ENCODE measurements around the gene FOXI1.
"Not testable (repeated sequence)": the region's sequence is repeated elsewhere in the genome, so short reads cannot be mapped to it uniquely, and the experiment has no call there.

The FOXI1 gene

DNA sequence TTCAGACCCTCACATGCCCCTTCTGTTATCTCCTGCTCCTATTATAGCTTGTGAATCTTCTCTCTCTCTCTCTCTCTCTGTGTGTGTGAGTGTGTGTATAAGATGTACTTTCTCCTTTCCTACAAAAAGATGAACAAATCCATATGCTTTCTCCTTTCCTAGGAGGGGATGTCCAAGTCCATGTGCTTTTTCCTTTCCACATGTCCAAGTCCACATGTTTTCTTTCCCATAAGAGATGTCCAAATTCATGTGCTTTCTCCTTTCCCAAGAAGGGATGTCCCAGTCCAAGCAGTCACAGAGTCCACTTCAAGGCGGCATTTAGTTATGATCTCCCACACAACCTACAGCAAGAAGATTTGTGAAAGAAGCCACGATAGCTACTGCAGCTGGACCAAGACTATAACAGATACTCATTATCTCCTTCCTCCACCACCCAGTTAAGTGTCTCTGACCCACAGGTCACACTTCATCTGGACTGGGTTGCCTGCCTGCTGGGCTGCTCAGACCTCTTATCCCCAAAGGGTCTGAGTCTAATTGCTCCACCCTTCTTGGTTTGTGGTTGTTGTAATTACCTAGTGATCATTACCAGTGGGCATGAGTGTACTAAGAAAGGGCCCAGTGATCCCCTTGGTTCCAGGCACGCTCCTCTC is 18.4 kb upstream of the FOXI1 start:
- DNase-seq, result no peak
- in situ Hi-C loops (cut with MboI; ENCODE audit: low pct_unique_long_range_greater_than_20kb, low sequenced_read_pairs), result no loop called here

DNA sequence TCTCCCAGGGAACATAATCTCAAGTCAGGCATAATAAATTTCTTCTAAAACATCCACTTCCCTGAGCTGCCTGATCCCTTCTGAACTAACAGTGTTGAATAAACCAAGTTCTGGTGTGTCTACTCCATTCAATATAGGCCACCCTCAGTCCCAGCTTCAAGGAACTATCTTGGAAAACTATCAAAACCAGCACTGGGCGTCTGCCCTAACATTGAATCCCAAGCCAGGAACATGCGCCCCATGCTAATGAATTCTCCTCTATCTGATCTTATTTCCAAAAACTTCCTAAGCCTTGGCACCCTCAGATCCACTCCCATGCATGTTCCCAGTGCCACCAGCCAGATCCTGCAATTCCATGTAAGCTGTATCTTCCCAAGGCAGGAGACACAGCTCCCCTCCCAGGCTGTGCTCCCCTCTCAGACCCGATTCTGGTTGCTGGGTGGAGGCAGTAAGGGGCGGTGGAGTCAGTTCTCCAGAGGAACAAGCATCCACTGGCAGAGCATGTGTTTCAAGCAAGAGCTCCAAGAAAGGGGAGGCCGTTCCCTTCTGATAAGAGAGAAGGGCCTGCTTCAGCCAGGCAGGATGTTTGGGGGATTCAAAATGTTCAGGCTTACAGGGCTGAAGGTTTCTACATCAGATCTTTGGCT is 13.1 kb upstream of the FOXI1 start:
- DNase-seq, result no peak
- in situ Hi-C loops (cut with MboI; ENCODE audit: low pct_unique_long_range_greater_than_20kb, low sequenced_read_pairs), result loop anchor here (10.0 kb wide), 1 partner anchor 122 kb away; no protein-coding TSS in a partner anchor

GRCh38 chr5:170094329-170094728 is 11.4 kb upstream of the FOXI1 start:
- in situ Hi-C loops (cut with MboI; ENCODE audit: low pct_unique_long_range_greater_than_20kb, low sequenced_read_pairs), result loop anchor here (10.0 kb wide), 1 partner anchor 120 kb away; no protein-coding TSS in a partner anchor
- DNase-seq, result not testable (repeated sequence)

DNA sequence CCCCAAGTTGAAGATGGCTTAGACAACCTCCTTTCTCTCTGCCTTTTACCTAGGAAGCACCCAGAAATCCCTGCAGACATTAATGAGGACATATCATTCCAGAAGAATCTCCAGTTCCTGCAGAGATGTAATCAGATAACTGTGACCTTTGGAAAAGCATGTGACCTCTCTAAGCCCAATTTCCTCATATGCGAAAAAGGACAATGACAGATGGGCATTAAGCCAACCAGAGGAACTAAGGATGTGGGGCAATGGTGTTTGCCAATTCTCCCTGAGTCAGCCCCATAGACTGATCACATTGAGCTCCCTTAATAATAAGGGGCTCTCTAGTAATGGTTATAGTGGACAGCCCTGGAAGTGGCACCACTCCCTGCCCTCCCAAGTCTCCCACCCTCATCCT is 10.1 kb upstream of the FOXI1 start:
- in situ Hi-C loops (cut with MboI; ENCODE audit: low pct_unique_long_range_greater_than_20kb, low sequenced_read_pairs), result loop anchor here (10.0 kb wide), 1 partner anchor 119 kb away; no protein-coding TSS in a partner anchor
- DNase-seq, result no peak

DNA sequence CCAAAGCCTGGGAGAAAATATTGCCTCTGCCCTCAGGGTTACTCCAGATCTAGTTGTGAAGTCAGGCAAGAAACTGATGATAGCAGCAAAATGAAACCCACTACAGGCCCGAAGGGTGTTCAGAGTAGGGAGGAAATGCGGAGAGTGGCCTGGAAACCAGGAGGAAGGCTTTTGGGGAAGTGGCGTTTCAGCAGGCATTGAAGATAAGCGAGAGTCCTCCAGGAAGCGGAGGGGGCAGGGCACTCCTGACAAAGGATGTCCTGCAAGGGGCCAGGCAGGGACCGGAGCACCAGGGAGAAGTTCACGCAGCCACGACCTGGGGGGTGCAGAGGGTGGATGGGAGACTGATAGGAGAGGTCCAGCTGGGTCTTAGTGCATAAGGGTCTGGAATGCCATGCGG is 7.8 kb upstream of the FOXI1 start:
- in situ Hi-C loops (cut with MboI; ENCODE audit: low pct_unique_long_range_greater_than_20kb, low sequenced_read_pairs), result loop anchor here (10.0 kb wide), 1 partner anchor 117 kb away; no protein-coding TSS in a partner anchor
- peak; percentile 71 for DNase-seq

GRCh38 chr5:170100066-170100943 is 5.4 kb upstream of the FOXI1 start:
- in situ Hi-C loops (cut with MboI; ENCODE audit: low pct_unique_long_range_greater_than_20kb, low sequenced_read_pairs), result no loop called here
- peak; percentile 89 for DNase-seq

GRCh38 chr5:170103447-170103846 is 2.2 kb upstream of the FOXI1 start:
- no peak for DNase-seq
- in situ Hi-C loops (cut with MboI; ENCODE audit: low pct_unique_long_range_greater_than_20kb, low sequenced_read_pairs), result no loop called here

DNA sequence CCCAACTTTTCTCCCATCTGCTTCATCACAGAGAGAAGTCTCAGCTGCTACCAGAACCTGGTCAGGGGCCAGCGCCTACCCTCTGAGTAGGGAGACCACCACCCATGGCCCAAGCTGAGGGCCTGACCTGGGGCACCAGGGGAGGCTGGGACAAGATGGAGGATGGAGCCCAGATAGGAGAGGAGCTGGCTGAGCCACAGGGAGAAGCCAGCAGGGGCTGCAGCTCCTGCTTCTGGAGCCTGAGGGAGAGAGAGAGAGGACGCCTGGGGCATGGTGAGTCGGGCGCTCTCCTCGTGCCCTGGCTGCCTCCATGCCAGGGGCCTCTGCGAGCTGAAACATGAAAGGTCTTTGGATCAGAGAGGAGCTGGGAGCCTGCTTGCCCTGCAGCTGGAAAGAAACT is 1.4 kb upstream of the FOXI1 start:
- in situ Hi-C loops (cut with MboI; ENCODE audit: low pct_unique_long_range_greater_than_20kb, low sequenced_read_pairs), result no loop called here
- no peak for DNase-seq

DNA sequence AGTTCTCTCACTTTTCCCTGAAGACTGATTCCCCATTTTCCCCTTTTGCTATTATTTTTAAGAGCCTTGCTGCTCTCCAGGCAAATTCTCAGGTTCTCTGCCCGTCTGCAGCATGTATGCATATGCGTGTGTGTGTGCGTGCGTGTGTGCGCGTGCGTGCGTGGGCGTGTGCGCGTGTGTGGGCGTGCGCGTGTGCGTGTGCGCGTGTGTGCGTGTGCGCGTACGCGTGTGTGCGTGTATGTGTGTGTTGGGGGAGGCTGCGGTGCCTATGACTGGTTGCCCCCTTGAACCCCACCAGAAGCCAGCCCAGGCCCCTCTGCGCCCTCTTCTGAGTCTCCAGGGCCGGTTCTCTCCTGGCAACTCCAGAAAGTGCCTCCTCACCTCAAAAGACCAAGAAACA is 987 bp upstream of the FOXI1 start:
- DNase-seq, result no peak
- in situ Hi-C loops (cut with MboI; ENCODE audit: low pct_unique_long_range_greater_than_20kb, low sequenced_read_pairs), result no loop called here

DNA sequence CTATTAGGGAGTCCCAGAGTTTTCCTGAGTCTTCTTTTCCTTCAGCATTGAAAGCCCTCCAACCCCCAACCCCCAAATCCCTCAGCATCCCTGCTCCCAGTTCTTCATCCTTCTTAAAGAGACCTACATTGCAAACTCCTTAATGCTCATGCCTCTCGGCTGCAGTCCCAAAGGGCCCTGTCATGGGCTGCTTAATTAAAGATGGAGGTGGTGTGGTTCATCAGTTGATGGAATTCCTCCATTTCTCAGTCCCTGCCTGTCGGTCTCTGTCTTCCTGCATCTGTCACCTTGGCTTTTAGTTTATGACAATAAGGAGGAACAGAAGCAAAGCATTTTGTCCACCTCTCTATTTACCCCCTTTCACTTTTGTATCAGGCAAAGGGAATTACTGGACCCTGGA is 2.0 kb downstream of the FOXI1 start:
- DNase-seq, result no peak
- in situ Hi-C loops (cut with MboI; ENCODE audit: low pct_unique_long_range_greater_than_20kb, low sequenced_read_pairs), result no loop called here

DNA sequence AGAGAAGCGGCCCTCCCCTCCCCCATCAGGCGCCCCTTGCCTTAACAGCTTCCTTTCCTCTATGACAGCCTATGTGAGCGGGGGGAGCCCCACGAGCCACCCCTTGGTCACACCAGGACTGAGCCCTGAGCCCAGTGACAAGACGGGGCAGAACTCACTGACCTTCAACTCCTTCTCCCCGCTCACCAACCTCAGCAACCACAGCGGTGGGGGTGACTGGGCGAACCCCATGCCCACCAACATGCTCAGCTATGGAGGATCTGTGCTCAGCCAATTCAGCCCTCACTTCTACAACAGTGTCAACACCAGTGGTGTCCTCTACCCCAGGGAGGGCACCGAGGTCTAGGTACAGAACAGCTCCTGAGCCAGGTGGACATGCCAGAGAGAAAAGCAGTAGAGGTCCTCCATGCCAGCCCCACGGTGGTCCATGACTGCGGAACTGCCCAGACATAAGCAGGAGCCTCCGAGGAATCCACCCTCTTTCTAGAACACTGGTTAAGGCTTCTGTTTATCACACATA is 2.6 kb downstream of the FOXI1 start:
- no peak for DNase-seq
- in situ Hi-C loops (cut with MboI; ENCODE audit: low pct_unique_long_range_greater_than_20kb, low sequenced_read_pairs), result no loop called here

DNA sequence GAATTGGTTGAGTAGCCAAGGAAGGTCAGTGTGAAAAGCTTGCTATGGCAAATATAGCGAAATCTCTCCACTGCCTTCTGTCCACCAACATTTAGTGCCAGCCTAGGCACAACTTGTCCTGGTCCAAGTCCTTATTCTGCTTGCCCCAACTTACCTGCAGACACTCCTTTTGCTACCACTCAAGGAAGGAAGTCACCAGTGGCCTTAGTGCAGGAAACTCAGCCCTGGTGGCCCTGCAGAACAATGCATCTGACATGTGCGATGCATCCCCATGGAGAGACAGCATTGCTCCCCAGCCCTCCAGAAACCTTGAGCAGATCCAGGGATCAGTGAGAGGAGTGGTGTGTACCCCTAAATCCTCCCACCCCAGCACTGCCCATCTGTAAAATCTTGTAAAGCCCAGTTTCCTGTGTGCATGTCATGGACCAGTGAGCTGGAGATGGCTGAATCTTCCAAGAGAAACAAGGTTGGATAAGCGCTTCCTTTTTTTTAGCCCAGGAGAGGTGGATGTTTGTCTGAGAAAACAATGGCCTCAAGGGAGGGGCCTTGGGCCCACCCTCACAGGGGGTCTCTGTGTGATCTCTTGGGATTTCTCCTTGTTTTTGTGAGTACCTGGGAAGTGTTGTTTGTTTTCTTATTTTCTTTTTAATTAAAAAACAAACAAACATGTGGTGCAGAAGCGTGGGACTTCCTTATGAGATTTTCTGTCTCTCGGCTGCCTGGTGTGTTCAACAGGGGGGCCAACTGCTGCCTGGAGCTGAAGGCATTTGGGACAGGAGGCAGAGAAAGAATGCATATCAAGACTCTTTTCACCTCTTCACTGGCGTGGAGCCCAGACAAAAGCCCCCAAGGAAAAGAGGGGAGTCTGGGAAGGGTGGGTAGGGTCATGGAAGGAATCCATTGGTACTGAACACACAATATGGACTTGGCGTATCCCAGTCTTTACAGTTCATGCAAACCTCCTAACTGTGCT is 3.6 kb downstream of the FOXI1 start:
- no peak for DNase-seq
- in situ Hi-C loops (cut with MboI; ENCODE audit: low pct_unique_long_range_greater_than_20kb, low sequenced_read_pairs), result no loop called here

DNA sequence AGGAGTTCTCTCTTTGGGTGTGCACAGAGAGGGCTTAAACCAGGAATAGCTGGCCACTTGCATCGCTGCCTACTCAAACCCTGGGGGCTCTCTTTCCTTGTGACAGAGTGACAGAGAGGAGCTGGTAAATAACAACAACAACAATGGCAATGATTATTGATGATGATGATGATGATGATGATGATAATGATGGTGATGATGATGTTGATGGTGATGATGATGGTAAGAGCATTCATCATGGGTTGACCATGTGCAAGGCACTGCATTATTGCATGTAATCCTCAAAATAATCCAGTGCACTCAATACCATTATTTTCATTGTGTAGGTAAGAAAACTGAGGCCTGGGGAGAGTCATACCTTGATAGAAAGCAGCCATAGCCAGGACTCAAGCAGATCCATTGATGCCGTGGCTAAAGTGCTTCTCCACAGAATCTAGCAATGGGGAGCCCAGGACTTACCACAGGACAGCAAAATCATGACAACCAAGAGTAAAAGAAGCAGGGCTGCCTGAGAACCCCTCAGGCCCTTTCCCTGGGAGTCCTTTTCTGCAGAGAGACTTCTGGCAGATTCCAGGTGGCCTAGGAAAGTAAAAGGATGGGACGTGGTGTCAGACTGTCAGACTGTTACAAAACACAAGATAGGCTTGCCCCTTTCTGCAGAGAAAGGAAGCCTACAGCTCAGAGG is 4.8 kb downstream of the FOXI1 start:
- in situ Hi-C loops (cut with MboI; ENCODE audit: low pct_unique_long_range_greater_than_20kb, low sequenced_read_pairs), result no loop called here

GRCh38 chr5:170111088-170111785 is 5.5 kb downstream of the FOXI1 start:
- DNase-seq, result no peak
- in situ Hi-C loops (cut with MboI; ENCODE audit: low pct_unique_long_range_greater_than_20kb, low sequenced_read_pairs), result no loop called here

More for the DNA sequence above, 4.8 kb downstream of the FOXI1 start:
- DNase-seq, result no peak

- DNase-seq, result no peak
- in situ Hi-C loops (cut with MboI; ENCODE audit: low pct_unique_long_range_greater_than_20kb, low sequenced_read_pairs), result no loop called here
These were observed 7.3 kb downstream of the FOXI1 start for GRCh38 chr5:170112876-170113521.

DNA sequence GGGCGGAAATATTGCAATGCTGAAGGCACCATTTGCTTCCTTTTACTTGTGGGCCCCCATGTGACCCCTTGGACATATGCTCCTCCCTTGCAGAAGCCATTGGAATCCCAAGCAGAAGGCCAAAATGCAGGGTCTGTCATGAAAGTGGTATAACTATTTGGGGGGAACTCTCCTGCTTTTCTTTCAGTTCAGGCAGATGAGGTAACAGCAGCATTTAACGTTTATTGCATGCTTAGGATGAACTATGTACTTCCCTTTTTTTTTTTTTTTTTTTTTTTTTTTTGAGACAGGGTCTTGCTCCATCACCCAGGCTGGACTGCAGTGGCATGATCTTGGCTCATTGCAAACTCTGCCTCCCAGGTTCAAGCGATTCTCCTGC is 7.8 kb downstream of the FOXI1 start:
- peak; percentile 48 for DNase-seq
- in situ Hi-C loops (cut with MboI; ENCODE audit: low pct_unique_long_range_greater_than_20kb, low sequenced_read_pairs), result no loop called here

GRCh38 chr5:170114271-170114670 is 8.6 kb downstream of the FOXI1 start:
- in situ Hi-C loops (cut with MboI; ENCODE audit: low pct_unique_long_range_greater_than_20kb, low sequenced_read_pairs), result no loop called here
- DNase-seq, result no peak

Measured in KBM-7 (cell line).